ENCODE data around the gene RNF114.

RNF114 gene

GRCh38 chr20:49889935-49890333 lies 46.3 kb upstream of the RNF114 start:
- peak; percentile 44 for TF ChIP-seq CTCF (IDR thresholded peaks at IDR 0.05; ENCODE audit: control insufficient read depth, extremely low read depth, insufficient read depth)
- DNase-seq (ENCODE audit: low read depth), result no peak
- H3K4me3 ChIP-seq (ENCODE audit: low read depth, low read length), result no peak overlapping the region

- no peak overlapping the region for H3K4me3 ChIP-seq (ENCODE audit: low read depth, low read length)
- no peak for DNase-seq (ENCODE audit: low read depth)
- TF ChIP-seq CTCF (IDR thresholded peaks at IDR 0.05; ENCODE audit: control insufficient read depth, extremely low read depth, insufficient read depth), result no peak
Measured at GRCh38 chr20:49890471-49891361, 45.5 kb upstream of the RNF114 start.

- H3K4me3 ChIP-seq (ENCODE audit: low read depth, low read length), result no peak overlapping the region
- no peak for TF ChIP-seq CTCF (IDR thresholded peaks at IDR 0.05; ENCODE audit: control insufficient read depth, extremely low read depth, insufficient read depth)
- no peak for DNase-seq (ENCODE audit: low read depth)
Measured at GRCh38 chr20:49891476-49892110, 44.6 kb upstream of the RNF114 start.

GRCh38 chr20:49892260-49892659 lies 43.9 kb upstream of the RNF114 start:
- TF ChIP-seq CTCF (IDR thresholded peaks at IDR 0.05; ENCODE audit: control insufficient read depth, extremely low read depth, insufficient read depth), result no peak
- no peak overlapping the region for H3K4me3 ChIP-seq (ENCODE audit: low read depth, low read length)
- no peak for DNase-seq (ENCODE audit: low read depth)

GRCh38 chr20:49892817-49893216 lies 43.4 kb upstream of the RNF114 start:
- no peak for DNase-seq (ENCODE audit: low read depth)
- H3K4me3 ChIP-seq (ENCODE audit: low read depth, low read length), result no peak overlapping the region
- TF ChIP-seq CTCF (IDR thresholded peaks at IDR 0.05; ENCODE audit: control insufficient read depth, extremely low read depth, insufficient read depth), result no peak

GRCh38 chr20:49893242-49894072 lies 42.7 kb upstream of the RNF114 start:
- no peak overlapping the region for H3K4me3 ChIP-seq (ENCODE audit: low read depth, low read length)
- DNase-seq (ENCODE audit: low read depth), result no peak
- TF ChIP-seq CTCF (IDR thresholded peaks at IDR 0.05; ENCODE audit: control insufficient read depth, extremely low read depth, insufficient read depth), result no peak
